ENCODE measurements around the gene FUZ.

- TF ChIP-seq CTCF (IDR thresholded peaks at IDR 0.05) (no peak), POLR2A (IDR thresholded peaks at IDR 0.05) (no peak)
These were observed 20.1 kb downstream of the FUZ start for GRCh38 chr19:49792829-49793560.

All from ovary (tissue), 3 donors.